K562 (cell line): ENCODE results near the gene PIK3CG. TPM values are rescaled to one million over a fixed set of nuclear protein-coding genes. Genes with fewer than 3 reads are reported as not detected.

ENCODE experiments used
- CCNT2 ChIP-seq: IDR thresholded peaks from 2 replicates; pipeline ENCODE4 v1.6.1; 2011; ENCODE audit warnings: borderline replicate concordance, low read depth, mild to moderate bottlenecking, moderate library complexity, mixed read lengths, low read length; ENCODE audit not compliant: insufficient read length; ENCODE audit errors: extremely low read depth
- COPS2 ChIP-seq: fragments of 450-650 bp; conservative IDR thresholded peaks from 2 replicates; pipeline ENCODE4 v1.6.1; 2016; ENCODE audit warnings: mild to moderate bottlenecking, moderate library complexity
- DACH1 ChIP-seq: fragments of 450-650 bp; IDR thresholded peaks from 2 replicates; pipeline ENCODE4 v1.6.1; 2018; ENCODE audit not compliant: partially characterized antibody
- DNMT1 ChIP-seq: fragments of 450-650 bp; IDR thresholded peaks from 2 replicates; pipeline ENCODE4 v1.6.1; 2016; ENCODE audit warnings: antibody characterized with exemption, mild to moderate bottlenecking
- HDAC6 ChIP-seq: IDR thresholded peaks from 2 replicates; pipeline ENCODE4 v1.6.1; 2012; ENCODE audit warnings: low read depth, mild to moderate bottlenecking, control low read depth, inconsistent platforms, low read length, moderate library complexity
- JUN ChIP-seq, 2 experiments: sonication (generic) in 1 of 2; formaldehyde crosslinking in 1 of 2; IDR thresholded peaks; 2 replicates each; pipeline versions ENCODE4 v1.6.1 to v1.8.0; 2012 to 2022; ENCODE audit warnings: borderline replicate concordance in 2 of 2, mild to moderate bottlenecking in 2 of 2, improper control_type of control experiment in 1 of 2, low read depth in 1 of 2, low read length in 1 of 2, missing genetic modification reagents in 1 of 2
- MEF2D ChIP-seq: conservative IDR thresholded peaks from 2 replicates; pipeline ENCODE4 v1.6.1; 2016; ENCODE audit warnings: low read depth, missing genetic modification characterization, missing compliant biosample characterization
- NELFE ChIP-seq: IDR thresholded peaks from 2 replicates; pipeline ENCODE4 v1.6.1; 2011; ENCODE audit warnings: mild to moderate bottlenecking; ENCODE audit not compliant: insufficient read depth, insufficient read length
- NFE2L1 ChIP-seq: fragments of 450-650 bp; IDR thresholded peaks from 2 replicates; pipeline ENCODE4 v1.6.1; 2016; ENCODE audit warnings: missing genetic modification characterization, low read depth, mild to moderate bottlenecking, missing compliant biosample characterization, moderate library complexity, borderline replicate concordance
- NRF1 ChIP-seq, 2 experiments: fragments of 450-650 bp; IDR thresholded peaks in 1 of 2; conservative IDR thresholded peaks in 1 of 2; 2 replicates each; pipeline ENCODE4 v1.6.1; 2014; ENCODE audit warnings: mild to moderate bottlenecking in 2 of 2
- PML ChIP-seq: IDR thresholded peaks from 2 replicates; pipeline ENCODE4 v1.6.1; 2012; ENCODE audit warnings: low read length, inconsistent platforms
- POLR3A ChIP-seq: IDR thresholded peaks from 2 replicates; pipeline ENCODE4 v1.6.1; 2011; ENCODE audit warnings: borderline replicate concordance, mild to moderate bottlenecking, moderate library complexity; ENCODE audit not compliant: insufficient read length, insufficient read depth; ENCODE audit errors: extremely low read depth
- PURB ChIP-seq: sonication (generic); formaldehyde crosslinking; IDR thresholded peaks from 2 replicates; pipeline ENCODE4 v1.9.0; 2021; ENCODE audit warnings: low read depth, mild to moderate bottlenecking, missing genetic modification reagents
- SMARCA4 ChIP-seq: fragments of 450-650 bp; IDR thresholded peaks from 2 replicates; pipeline ENCODE4 v1.6.1; 2016
- YBX1 ChIP-seq: fragments of 450-650 bp; IDR thresholded peaks from 2 replicates; pipeline ENCODE4 v1.7.1; 2016; ENCODE audit warnings: mild to moderate bottlenecking
- ZNF445 ChIP-seq: fragments of 250-450 bp; sonication (Bioruptor Pico); IDR thresholded peaks from 2 replicates; pipeline ENCODE4 v1.4.0; 2020; ENCODE audit warnings: low read depth, mild to moderate bottlenecking, moderate library complexity
- polyA plus RNA-seq, 8 experiments: library from polyadenylated mRNA; depleted of rRNA in 4 of 8; stranded (reverse) in 5 of 8; unstranded in 3 of 8; fragments of >200 nt; fragmentation: Nextera tagmentation in 2 of 8; fragmentation: Illumina TruSeq in 1 of 8; extraction: Ambion mirVana in 2 of 8; extraction: Trizol in 1 of 8; gene quantifications; 2 replicates each; pipeline versions ENCODE4 v1.2.1 to v1.2.3, GENCODE V29; 2011 to 2014; ENCODE audit warnings: inconsistent platforms in 1 of 8, missing spikeins in 1 of 8
- total RNA-seq, 7 experiments: library from RNA; depleted of rRNA in 6 of 7; stranded (reverse); fragments of >200 nt in 6 of 7; fragmentation: Illumina TruSeq in 2 of 7; extraction: Trizol in 2 of 7; gene quantifications; 2 replicates each; pipeline versions ENCODE4 v1.2.1 to v1.2.3, GENCODE V29; 2011 to 2021; ENCODE audit warnings: low replicate concordance in 1 of 7
- TF ChIP-seq, protein P1 (sequence below): fragments of 250-450 bp; sonication (Bioruptor Pico); IDR thresholded peaks from 2 replicates; pipeline ENCODE4 v1.4.0; 2020; ENCODE audit warnings: mild to moderate bottlenecking
- TF ChIP-seq, protein P2 (sequence below): sonication (generic); formaldehyde crosslinking; IDR thresholded peaks from 2 replicates; pipeline ENCODE4 v1.8.0; 2022; ENCODE audit warnings: missing genetic modification reagents, mild to moderate bottlenecking, borderline replicate concordance
- TF ChIP-seq, protein P3 (sequence below): fragments of 450-650 bp; IDR thresholded peaks from 2 replicates; pipeline ENCODE4 v1.6.1; 2016; ENCODE audit warnings: missing biosample characterization, missing genetic modification characterization
- TF ChIP-seq, protein P4 (sequence below): sonication (generic); formaldehyde crosslinking; IDR thresholded peaks from 2 replicates; pipeline ENCODE4 v1.8.0; 2022; ENCODE audit warnings: mild to moderate bottlenecking, missing genetic modification reagents
- TF ChIP-seq, protein P5 (sequence below): fragments of 250-450 bp; sonication (Bioruptor Pico); IDR thresholded peaks from 2 replicates; pipeline ENCODE4 v1.4.0; 2020; ENCODE audit warnings: mild to moderate bottlenecking, moderate library complexity

Gene PIK3CG
- total and polyA plus RNA-seq, 9 of the 15 experiments (the other 6 are each of a cell fraction or from before 2014, with no cell fraction given), result 5.3 to 42.5 (median 29.0) TPM

DNA sequence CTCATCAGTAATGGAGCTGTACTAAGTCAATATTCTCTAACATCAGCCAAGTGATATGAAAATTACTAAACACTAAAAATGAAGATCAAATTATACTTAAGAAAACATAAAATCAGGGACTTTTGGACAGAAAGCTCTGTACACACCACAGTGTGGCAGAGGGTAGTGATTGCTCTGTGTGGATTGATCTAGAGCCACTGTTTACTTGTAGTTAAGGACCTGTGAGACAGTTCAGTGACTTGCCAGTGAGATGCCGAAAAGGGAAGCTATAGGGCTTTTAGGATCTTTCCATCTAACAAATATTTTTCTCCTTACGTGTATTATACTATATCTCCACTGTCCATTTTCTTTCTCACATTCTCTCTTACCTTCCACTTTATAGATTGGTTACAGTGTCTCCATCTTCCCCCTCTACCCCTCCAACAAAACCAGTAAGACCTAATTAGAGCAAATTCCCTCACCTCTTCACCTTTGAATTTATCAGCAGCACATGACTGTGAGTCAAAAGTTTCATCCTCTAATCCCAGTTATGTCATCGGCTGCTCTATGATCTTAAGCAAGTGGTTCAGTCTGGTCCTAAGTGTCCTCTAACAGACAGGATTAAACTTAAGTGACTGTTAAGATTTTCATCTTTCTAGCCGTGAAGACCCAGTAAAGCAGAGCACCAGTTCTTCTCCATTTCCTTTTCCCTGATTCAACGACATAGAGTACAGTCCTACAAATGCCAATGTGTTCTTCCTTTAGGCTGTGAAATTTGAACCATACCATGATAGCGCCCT is 6.9 kb downstream of the PIK3CG start (continued):
- TF ChIP-seq JUN (IDR thresholded peaks at IDR 0.05; ENCODE audit: borderline replicate concordance, low read depth, low read length) (peak; percentile 75), JUN (CRISPR knock-in tag; IDR thresholded peaks at IDR 0.05; ENCODE audit: borderline replicate concordance) (no peak), HDAC6 (no peak), NRF1 (conservative IDR thresholded peaks at IDR 0.05 in 1 of 2, IDR thresholded peaks at IDR 0.05 in 1 of 2) (no peak), DNMT1 (no peak), SMARCA4 (peak; percentile 51; the same call in 1 of the 2 replicates), CCNT2 (peak; percentile 44), NELFE (no peak), YBX1 (no peak), COPS2 (no peak), PURB (CRISPR knock-in tag) (no peak), PML (no peak), MEF2D (tag) (no peak), DACH1 (no peak), POLR3A (no peak), ZNF445 (no peak), NFE2L1 (tag) (no peak)
- TF ChIP-seq, protein P1, sequence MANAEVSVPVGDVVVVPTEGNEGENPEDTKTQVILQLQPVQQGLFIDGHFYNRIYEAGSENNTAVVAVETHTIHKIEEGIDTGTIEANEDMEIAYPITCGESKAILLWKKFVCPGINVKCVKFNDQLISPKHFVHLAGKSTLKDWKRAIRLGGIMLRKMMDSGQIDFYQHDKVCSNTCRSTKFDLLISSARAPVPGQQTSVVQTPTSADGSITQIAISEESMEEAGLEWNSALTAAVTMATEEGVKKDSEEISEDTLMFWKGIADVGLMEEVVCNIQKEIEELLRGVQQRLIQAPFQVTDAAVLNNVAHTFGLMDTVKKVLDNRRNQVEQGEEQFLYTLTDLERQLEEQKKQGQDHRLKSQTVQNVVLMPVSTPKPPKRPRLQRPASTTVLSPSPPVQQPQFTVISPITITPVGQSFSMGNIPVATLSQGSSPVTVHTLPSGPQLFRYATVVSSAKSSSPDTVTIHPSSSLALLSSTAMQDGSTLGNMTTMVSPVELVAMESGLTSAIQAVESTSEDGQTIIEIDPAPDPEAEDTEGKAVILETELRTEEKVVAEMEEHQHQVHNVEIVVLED (CRISPR knock-in tag), result no peak
- TF ChIP-seq, protein P2, sequence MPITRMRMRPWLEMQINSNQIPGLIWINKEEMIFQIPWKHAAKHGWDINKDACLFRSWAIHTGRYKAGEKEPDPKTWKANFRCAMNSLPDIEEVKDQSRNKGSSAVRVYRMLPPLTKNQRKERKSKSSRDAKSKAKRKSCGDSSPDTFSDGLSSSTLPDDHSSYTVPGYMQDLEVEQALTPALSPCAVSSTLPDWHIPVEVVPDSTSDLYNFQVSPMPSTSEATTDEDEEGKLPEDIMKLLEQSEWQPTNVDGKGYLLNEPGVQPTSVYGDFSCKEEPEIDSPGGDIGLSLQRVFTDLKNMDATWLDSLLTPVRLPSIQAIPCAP, result no peak
- TF ChIP-seq, protein P3, sequence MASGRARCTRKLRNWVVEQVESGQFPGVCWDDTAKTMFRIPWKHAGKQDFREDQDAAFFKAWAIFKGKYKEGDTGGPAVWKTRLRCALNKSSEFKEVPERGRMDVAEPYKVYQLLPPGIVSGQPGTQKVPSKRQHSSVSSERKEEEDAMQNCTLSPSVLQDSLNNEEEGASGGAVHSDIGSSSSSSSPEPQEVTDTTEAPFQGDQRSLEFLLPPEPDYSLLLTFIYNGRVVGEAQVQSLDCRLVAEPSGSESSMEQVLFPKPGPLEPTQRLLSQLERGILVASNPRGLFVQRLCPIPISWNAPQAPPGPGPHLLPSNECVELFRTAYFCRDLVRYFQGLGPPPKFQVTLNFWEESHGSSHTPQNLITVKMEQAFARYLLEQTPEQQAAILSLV (tag), result no peak
- TF ChIP-seq, protein P4, sequence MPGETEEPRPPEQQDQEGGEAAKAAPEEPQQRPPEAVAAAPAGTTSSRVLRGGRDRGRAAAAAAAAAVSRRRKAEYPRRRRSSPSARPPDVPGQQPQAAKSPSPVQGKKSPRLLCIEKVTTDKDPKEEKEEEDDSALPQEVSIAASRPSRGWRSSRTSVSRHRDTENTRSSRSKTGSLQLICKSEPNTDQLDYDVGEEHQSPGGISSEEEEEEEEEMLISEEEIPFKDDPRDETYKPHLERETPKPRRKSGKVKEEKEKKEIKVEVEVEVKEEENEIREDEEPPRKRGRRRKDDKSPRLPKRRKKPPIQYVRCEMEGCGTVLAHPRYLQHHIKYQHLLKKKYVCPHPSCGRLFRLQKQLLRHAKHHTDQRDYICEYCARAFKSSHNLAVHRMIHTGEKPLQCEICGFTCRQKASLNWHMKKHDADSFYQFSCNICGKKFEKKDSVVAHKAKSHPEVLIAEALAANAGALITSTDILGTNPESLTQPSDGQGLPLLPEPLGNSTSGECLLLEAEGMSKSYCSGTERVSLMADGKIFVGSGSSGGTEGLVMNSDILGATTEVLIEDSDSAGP, result no peak
- TF ChIP-seq, protein P5, sequence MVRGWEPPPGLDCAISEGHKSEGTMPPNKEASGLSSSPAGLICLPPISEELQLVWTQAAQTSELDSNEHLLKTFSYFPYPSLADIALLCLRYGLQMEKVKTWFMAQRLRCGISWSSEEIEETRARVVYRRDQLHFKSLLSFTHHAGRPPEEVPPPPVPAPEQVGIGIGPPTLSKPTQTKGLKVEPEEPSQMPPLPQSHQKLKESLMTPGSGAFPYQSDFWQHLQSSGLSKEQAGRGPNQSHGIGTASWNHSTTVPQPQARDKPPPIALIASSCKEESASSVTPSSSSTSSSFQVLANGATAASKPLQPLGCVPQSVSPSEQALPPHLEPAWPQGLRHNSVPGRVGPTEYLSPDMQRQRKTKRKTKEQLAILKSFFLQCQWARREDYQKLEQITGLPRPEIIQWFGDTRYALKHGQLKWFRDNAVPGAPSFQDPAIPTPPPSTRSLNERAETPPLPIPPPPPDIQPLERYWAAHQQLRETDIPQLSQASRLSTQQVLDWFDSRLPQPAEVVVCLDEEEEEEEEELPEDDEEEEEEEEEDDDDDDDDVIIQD, result no peak
